D721Med (cell line): ENCODE results near the gene SUGCT.

Experiments
- DNase-seq: peaks from one replicate; pipeline ENCODE4 v3.0.0; 2011; ENCODE audit warnings: low spot score; ENCODE audit not compliant: insufficient read length
- FAIRE-seq: peaks from 2 replicates; lab custom pipeline; 2011; peaks lifted over from hg19 to GRCh38; lab: Jason Lieb, UNC
- CTCF ChIP-seq: IDR thresholded peaks from 2 replicates; pipeline ENCODE4 v1.5.1; 2012; ENCODE audit warnings: mild to moderate bottlenecking, control low read depth; ENCODE audit not compliant: insufficient read depth; ENCODE audit errors: missing control alignments

The SUGCT gene

GRCh38 chr7:40694026-40694809 lies 559.4 kb downstream of the SUGCT start:
- no peak for TF ChIP-seq CTCF
- DNase-seq (no peak), FAIRE-seq (no peak)

- no peak for FAIRE-seq
- no peak for DNase-seq
- no peak for TF ChIP-seq CTCF
These were observed 560.2 kb downstream of the SUGCT start for GRCh38 chr7:40694991-40695390.

- FAIRE-seq (no peak), DNase-seq (no peak)
- no peak for TF ChIP-seq CTCF
These were observed 562.8 kb downstream of the SUGCT start for GRCh38 chr7:40697653-40698052.

GRCh38 chr7:40698214-40698920 lies 563.6 kb downstream of the SUGCT start:
- no peak for TF ChIP-seq CTCF
- FAIRE-seq (no peak), DNase-seq (no peak)

GRCh38 chr7:40698921-40699260 lies 564.1 kb downstream of the SUGCT start:
- no peak for FAIRE-seq

GRCh38 chr7:40700653-40701421 lies 566.0 kb downstream of the SUGCT start:
- no peak for TF ChIP-seq CTCF
- FAIRE-seq (no peak), DNase-seq (no peak)

More at GRCh38 chr7:40698921-40699260, 564.1 kb downstream of the SUGCT start:
- TF ChIP-seq CTCF, result no peak
- DNase-seq, result no peak
